Tibial nerve (tissue), 4 donors: ENCODE measurements around the gene ABLIM2. TPM values are rescaled to one million over a fixed set of nuclear protein-coding genes. Genes with fewer than 3 reads are reported as not detected.

Experiments used
- DNase-seq, 2 donors: peaks; one replicate each; pipeline ENCODE4 v3.0.0-alpha.2; 2019; ENCODE audit warnings: low spot score in 2 of 2
- H3K27ac ChIP-seq, 4 donors: fragments of 200-600 bp; sonication (generic) in 3 of 4; one replicate each; pipeline ENCODE4 v1.5.1; 2017 to 2019; ENCODE audit warnings: mild to moderate bottlenecking in 1 of 4
- H3K27me3 ChIP-seq, 2 donors: fragments of 200-600 bp; sonication (generic) in 1 of 2; one replicate each; pipeline versions ENCODE4 v1.5.1 to v1.6.0; 2017 to 2019
- H3K36me3 ChIP-seq, 3 donors: fragments of 200-600 bp; sonication (generic); one replicate each; pipeline ENCODE4 v1.5.1; 2018 to 2019
- H3K4me1 ChIP-seq, 4 donors: fragments of 200-600 bp; sonication (generic) in 3 of 4; one replicate each; pipeline ENCODE4 v1.5.1; 2017 to 2019
- H3K4me3 ChIP-seq, 4 donors: fragments of 200-600 bp; sonication (generic) in 3 of 4; one replicate each; pipeline ENCODE4 v1.5.1; 2017 to 2019; ENCODE audit warnings: mild to moderate bottlenecking in 1 of 4, moderate library complexity in 1 of 4
- H3K9me3 ChIP-seq, 4 donors: fragments of 200-600 bp; sonication (generic) in 3 of 4; one replicate each; pipeline ENCODE4 v1.5.1; 2017 to 2019
- CTCF ChIP-seq, 5 experiments: fragments of 200-600 bp in 3 of 5; fragments of 450-650 bp in 2 of 5; sonication (generic) in 3 of 5; IDR thresholded peaks; one replicate each; pipeline ENCODE4 v1.5.1; 2016 to 2019; ENCODE audit warnings: antibody characterized with exemption in 5 of 5, mild to moderate bottlenecking in 3 of 5, moderate library complexity in 2 of 5
- EP300 ChIP-seq, 2 donors: sonication (generic); formaldehyde crosslinking; IDR thresholded peaks; one replicate each; pipeline ENCODE4 v1.6.1; 2017; ENCODE audit warnings: antibody characterized with exemption in 2 of 2, mild to moderate bottlenecking in 1 of 2
- POLR2A ChIP-seq, 2 donors: fragments of 450-650 bp; IDR thresholded peaks; one replicate each; pipeline ENCODE4 v1.6.1; 2017; ENCODE audit warnings: antibody characterized with exemption in 2 of 2, mild to moderate bottlenecking in 2 of 2, moderate library complexity in 2 of 2
- WGBS, 2 donors: methylation state at CpG; one replicate each; pipeline ENCODE4 v1.1.5; 2018; 5-methylcytosine and 5-hydroxymethylcytosine counted together
- total RNA-seq, 4 donors: library from RNA; depleted of rRNA; stranded (reverse); fragments of >200 nt; gene quantifications; one replicate each; pipeline ENCODE4 v1.1.0, GENCODE V29; 2016

Gene ABLIM2
- total RNA-seq, 4 donors from 2014 or later: 29.1 to 125 (median 41.7) TPM

GRCh38 chr4:8167291-8167690, 8.7 kb upstream of the ABLIM2 start:
- H3K4me1 ChIP-seq: no peaks in the 10 kb centered on the region
- H3K27me3 ChIP-seq: no peaks in the 10 kb centered on the region
- peak overlapping the region in 1 of 4 donors; percentile 56 for H3K27ac ChIP-seq
- H3K9me3 ChIP-seq: peaks cover 0 to 15% (median 0%) of the 10 kb centered on the region in 4 donors
- DNase-seq: no peak
- TF ChIP-seq CTCF (IDR thresholded peaks at IDR 0.05) (no peak), EP300 (IDR thresholded peaks at IDR 0.05) (no peak), POLR2A (IDR thresholded peaks at IDR 0.05) (no peak)
- H3K36me3 ChIP-seq: no peaks in the 10 kb centered on the region
- H3K4me3 ChIP-seq: no peak overlapping the region
- 17 to 21% methylated on average over 2 of the region's 2 CpGs for WGBS, 2 donors

- Histone ChIP-seq H3K27me3 (no peaks in the 10 kb centered on the region), H3K4me1 (peaks cover 0 to 5% (median under 1%) of the 10 kb centered on the region in 4 donors), H3K9me3 (peaks cover 0 to 15% (median 0%) of the 10 kb centered on the region in 4 donors), H3K27ac (no peak overlapping the region), H3K36me3 (no peaks in the 10 kb centered on the region), H3K4me3 (no peak overlapping the region)
- WGBS, 2 donors: 47 to 56% methylated on average over 4 to 6 of the region's 6 CpGs
- no peak for DNase-seq
- TF ChIP-seq EP300 (IDR thresholded peaks at IDR 0.05) (no peak), CTCF (IDR thresholded peaks at IDR 0.05) (no peak), POLR2A (IDR thresholded peaks at IDR 0.05) (no peak)
Observed at GRCh38 chr4:8165374-8165896, 6.8 kb upstream of the ABLIM2 start.

- no peak overlapping the region for H3K27ac ChIP-seq
- H3K27me3 ChIP-seq: no peaks in the 10 kb centered on the region
- peaks cover 0 to 13% (median 7%) of the 10 kb centered on the region in 4 donors for H3K4me1 ChIP-seq
- H3K36me3 ChIP-seq: no peaks in the 10 kb centered on the region
- H3K4me3 ChIP-seq: no peak overlapping the region
- DNase-seq: no peak
- TF ChIP-seq POLR2A (IDR thresholded peaks at IDR 0.05): no peak
- no peak for TF ChIP-seq CTCF (IDR thresholded peaks at IDR 0.05)
- no peak for TF ChIP-seq EP300 (IDR thresholded peaks at IDR 0.05)
- H3K9me3 ChIP-seq: peaks cover 0 to 15% (median 0%) of the 10 kb centered on the region in 4 donors
- WGBS, 2 donors: 89 to 91% methylated on average over 10 of the region's 10 CpGs
Observed at GRCh38 chr4:8164687-8165086, 6.1 kb upstream of the ABLIM2 start.

DNA sequence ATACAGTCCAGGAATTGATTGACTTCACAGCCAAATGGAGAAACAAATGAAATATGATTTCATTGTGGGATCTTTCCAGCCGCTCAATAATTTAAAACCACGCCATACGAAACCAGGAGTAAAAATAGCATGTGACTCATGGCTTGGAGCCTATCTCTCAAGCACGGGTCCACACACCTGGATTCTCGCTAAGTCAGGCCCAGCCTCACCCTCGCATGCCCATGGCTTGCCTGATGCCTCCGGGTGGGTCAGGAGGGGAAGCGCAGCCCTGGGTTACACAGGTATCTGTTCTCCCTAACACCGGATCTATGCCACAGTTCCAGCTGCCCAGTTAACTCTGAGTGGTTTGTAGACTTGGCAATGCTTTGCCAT, 5.6 kb upstream of the ABLIM2 start:
- no peak for TF ChIP-seq EP300 (IDR thresholded peaks at IDR 0.05)
- TF ChIP-seq POLR2A (IDR thresholded peaks at IDR 0.05): no peak
- TF ChIP-seq CTCF (IDR thresholded peaks at IDR 0.05): no peak
- DNase-seq: no peak
- H3K9me3 ChIP-seq: peaks cover 0 to 14% (median 0%) of the 10 kb centered on the region in 4 donors
- no peaks in the 10 kb centered on the region for H3K27me3 ChIP-seq
- 82 to 87% methylated on average over 9 of the region's 9 CpGs for WGBS, 2 donors
- H3K4me3 ChIP-seq: no peak overlapping the region
- no peaks in the 10 kb centered on the region for H3K36me3 ChIP-seq
- peaks cover 0 to 18% (median 12%) of the 10 kb centered on the region in 4 donors for H3K4me1 ChIP-seq
- H3K27ac ChIP-seq: no peak overlapping the region

DNA sequence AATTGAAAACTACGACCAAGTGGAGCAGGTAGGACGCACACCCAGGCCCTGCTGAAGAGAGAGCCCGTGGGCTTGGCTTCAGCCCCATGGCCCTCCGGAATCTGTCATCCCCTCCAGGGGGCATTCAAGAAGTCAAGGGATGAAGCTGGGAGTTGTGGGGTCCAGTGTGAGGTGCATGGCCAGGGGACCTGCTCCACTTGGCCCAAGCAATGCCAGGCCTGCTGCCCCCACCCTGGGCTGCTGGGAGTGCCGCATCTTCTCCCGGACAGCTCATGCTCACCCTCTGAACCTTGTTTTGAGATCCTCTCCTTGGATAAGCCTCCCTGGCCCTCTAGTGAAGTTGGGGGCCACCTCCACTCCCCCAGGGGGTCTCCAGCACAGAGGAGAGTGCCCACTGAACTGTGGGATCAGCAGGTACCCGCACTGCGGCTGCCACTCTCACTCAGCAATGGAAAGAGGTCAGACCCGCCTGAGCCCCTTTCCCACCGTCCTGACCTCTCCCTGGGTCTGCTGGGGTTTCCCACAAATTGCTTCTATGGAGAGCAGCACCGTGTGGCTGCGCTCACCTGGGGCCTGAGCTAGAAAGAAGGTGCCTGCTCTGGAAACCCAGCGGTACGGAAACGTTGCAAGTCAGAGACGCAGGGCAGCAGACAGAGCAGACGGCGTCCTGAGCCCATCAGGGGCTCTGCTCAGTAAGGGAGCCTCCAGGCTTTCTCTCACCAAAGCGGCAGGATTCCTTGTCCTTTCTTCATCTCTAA, 5.0 kb upstream of the ABLIM2 start:
- no peak for TF ChIP-seq POLR2A (IDR thresholded peaks at IDR 0.05)
- no peak for TF ChIP-seq EP300 (IDR thresholded peaks at IDR 0.05)
- no peak for TF ChIP-seq CTCF (IDR thresholded peaks at IDR 0.05)
- Histone ChIP-seq H3K27ac (no peak overlapping the region), H3K4me3 (no peak overlapping the region), H3K27me3 (no peaks in the 10 kb centered on the region), H3K9me3 (peaks cover 0 to 9% (median 0%) of the 10 kb centered on the region in 4 donors), H3K4me1 (peaks cover 0 to 19% (median 12%) of the 10 kb centered on the region in 4 donors), H3K36me3 (no peaks in the 10 kb centered on the region)
- no peak for DNase-seq
- WGBS, 2 donors: 78 to 82% methylated on average over 17 of the region's 19 CpGs
